UCSD-AML1 (cell line): Measurements from ENCODE around the gene LRRFIP1.

Experiments used
- DNase-seq: peaks from one replicate; lab custom pipeline; 2025; ENCODE audit not compliant: unreplicated experiment; lab: John Stamatoyannopoulos, UW

LRRFIP1 gene

DNA sequence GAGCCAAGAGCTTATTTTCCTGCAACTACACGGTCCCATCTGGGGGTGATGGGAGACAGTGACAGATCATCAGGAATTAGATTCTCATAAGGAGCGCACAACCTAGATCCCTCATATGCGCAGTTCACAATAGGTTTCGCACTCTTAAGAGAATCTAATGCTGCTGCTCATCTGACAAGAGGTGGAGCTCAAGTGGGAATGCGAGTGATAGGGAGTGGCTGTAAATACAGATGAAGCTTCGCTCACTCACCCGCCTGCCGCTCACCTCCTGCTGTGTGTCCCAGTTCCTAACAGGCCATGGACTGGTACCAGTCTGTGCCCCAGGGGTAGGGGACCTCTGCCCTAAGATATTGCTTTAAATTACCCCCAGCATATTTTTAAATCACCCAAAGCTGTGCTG lies 10.8 kb downstream of the LRRFIP1 start:
- DNase-seq: no peak

GRCh38 chr2:237639052-237639835 lies 11.9 kb downstream of the LRRFIP1 start:
- DNase-seq: no peak

- no peak for DNase-seq
Measured at GRCh38 chr2:237639836-237640220, 12.4 kb downstream of the LRRFIP1 start.

DNA sequence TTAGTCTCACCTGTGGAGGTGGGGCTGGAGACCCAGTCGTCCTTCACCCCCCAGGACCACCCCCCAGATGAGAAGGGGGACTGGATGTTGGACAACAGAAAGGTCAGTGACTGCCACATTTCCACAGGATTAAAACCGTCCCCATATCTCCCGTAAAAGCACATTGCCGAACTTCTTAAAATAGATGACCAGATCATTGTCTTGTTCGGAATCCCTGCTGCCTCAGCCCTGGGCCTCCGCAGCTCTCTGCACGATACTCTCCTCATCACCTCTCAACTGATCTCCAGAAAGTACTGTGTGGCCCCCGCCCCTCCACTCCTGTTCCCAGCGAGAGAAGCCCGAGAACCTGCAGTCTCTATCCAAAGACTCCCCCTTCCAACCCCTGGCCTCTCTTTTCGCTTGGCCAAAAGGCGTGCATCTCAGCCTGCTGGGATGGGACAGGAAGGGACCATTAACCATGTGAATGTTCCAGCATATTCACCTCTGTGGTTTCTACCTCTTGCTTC lies 13.2 kb downstream of the LRRFIP1 start:
- no peak for DNase-seq

GRCh38 chr2:237642038-237642734 lies 14.8 kb downstream of the LRRFIP1 start:
- no peak for DNase-seq

- no peak for DNase-seq
Measured at GRCh38 chr2:237643066-237643465, 15.7 kb downstream of the LRRFIP1 start.

- DNase-seq: no peak
Measured at GRCh38 chr2:237643582-237644380, 16.4 kb downstream of the LRRFIP1 start.

GRCh38 chr2:237644381-237644703 lies 17.0 kb downstream of the LRRFIP1 start:
- no peak for DNase-seq

DNA sequence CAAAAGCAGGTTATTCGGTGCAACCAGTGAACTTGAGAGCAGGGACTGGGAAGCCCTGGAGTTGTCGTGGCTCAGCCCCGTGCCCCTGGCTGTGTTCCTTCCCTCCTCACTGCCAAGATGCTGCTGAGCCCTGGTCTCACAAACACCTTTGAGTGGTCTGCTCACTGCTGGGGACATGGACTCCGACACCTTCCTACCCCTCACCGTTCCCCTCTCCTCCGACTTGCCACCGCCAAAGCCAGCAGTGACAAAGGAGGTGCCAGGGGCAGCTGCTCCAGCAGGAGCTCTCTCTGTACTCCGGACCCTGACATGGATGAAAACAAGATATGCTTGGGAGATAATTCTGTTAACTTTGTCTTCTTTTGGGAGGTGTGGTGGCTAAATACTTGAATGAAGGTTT lies 17.9 kb downstream of the LRRFIP1 start:
- DNase-seq: no peak

- DNase-seq: no peak
Measured at GRCh38 chr2:237647176-237648015, 20.0 kb downstream of the LRRFIP1 start.

GRCh38 chr2:237648016-237648381 lies 20.6 kb downstream of the LRRFIP1 start:
- no peak for DNase-seq

- no peak for DNase-seq
Measured at GRCh38 chr2:237649541-237650454, 22.4 kb downstream of the LRRFIP1 start.

DNA sequence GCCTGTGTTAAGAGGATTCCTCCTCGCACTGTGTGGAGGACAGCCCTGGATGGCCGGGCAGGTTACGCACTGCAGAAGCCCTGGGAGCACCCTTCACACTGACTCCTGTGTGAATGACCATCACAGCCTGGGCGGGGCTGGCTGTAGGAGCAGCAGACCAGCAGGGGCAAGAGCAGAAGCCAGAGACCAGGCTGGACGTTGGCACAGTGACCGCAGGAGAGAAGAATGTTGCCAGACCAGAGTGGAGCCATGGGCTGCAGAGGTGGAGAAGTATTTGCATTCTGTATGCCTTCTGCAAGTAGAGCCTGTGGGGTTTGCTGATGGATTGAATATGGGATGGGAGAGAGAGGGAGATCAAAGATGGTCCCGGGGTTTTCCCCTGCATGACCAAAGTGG lies 23.1 kb downstream of the LRRFIP1 start:
- no peak for DNase-seq

DNA sequence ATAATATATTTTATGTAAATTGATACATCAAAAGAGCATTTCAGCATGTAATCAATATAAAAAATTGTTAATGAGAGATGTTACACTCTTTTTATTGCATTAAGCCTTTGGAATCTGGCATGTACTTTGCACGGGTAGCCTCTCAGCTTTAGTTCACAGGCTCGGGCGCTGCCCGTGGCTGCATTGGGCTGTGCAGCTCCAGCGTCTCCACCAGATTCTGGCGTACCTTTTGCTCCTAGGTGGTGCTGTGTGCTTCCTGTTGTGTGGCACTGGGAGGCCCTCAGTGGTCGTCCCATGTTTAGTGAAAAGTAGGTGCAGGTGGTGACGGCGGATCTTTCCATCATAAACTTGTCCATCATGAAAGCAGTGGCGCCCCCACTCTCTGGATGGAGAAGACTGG lies 24.4 kb downstream of the LRRFIP1 start:
- DNase-seq: no peak

- DNase-seq: no peak
Measured at GRCh38 chr2:237652181-237652580, 24.8 kb downstream of the LRRFIP1 start.

- DNase-seq: no peak
Measured at GRCh38 chr2:237652854-237653253, 25.5 kb downstream of the LRRFIP1 start.

- DNase-seq: no peak
Measured at GRCh38 chr2:237653776-237654558, 26.6 kb downstream of the LRRFIP1 start.

GRCh38 chr2:237657063-237657462 lies 29.7 kb downstream of the LRRFIP1 start:
- DNase-seq: no peak

- DNase-seq: no peak
Measured at GRCh38 chr2:237660381-237660900, 33.1 kb downstream of the LRRFIP1 start.
